ENCODE measurements around the gene KCND3. TPM values are rescaled to one million over a fixed set of nuclear protein-coding genes. Genes with fewer than 3 reads are reported as not detected.

The KCND3 gene
- total RNA-seq, 1 donor from 2014 or later = 8.1 TPM

DNA sequence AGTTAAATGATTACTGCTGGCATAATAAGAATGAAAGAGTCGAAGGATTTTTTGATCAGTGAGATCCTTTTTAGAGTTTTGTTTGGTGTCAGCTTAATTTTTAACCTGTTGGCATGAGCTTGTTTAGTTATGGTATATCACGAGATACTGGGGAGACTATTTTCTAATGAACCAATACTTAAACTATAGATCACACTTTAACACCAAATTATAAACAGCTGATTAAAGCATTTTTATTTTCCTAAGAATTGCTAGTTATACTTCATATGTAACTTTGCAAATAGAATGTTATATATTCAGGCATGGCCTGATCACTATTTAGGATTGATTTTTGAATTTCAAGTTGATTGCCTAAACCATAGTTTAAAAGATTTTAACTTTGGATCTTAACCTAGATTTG lies 227.8 kb downstream of the KCND3 start:
- TF ChIP-seq POLR2A (IDR thresholded peaks at IDR 0.05) = no peak
- TF ChIP-seq, protein P1, sequence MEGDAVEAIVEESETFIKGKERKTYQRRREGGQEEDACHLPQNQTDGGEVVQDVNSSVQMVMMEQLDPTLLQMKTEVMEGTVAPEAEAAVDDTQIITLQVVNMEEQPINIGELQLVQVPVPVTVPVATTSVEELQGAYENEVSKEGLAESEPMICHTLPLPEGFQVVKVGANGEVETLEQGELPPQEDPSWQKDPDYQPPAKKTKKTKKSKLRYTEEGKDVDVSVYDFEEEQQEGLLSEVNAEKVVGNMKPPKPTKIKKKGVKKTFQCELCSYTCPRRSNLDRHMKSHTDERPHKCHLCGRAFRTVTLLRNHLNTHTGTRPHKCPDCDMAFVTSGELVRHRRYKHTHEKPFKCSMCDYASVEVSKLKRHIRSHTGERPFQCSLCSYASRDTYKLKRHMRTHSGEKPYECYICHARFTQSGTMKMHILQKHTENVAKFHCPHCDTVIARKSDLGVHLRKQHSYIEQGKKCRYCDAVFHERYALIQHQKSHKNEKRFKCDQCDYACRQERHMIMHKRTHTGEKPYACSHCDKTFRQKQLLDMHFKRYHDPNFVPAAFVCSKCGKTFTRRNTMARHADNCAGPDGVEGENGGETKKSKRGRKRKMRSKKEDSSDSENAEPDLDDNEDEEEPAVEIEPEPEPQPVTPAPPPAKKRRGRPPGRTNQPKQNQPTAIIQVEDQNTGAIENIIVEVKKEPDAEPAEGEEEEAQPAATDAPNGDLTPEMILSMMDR (IDR thresholded peaks at IDR 0.05) = no peak
- TF ChIP-seq POLR2AphosphoS5 (IDR thresholded peaks at IDR 0.05; ENCODE audit: insufficient read depth in 1 of 2, low read depth in 1 of 2) = no peak
- H3K36me3 ChIP-seq = peaks cover 0 to 56% of the 10 kb centered on the region in 2 donors

DNA sequence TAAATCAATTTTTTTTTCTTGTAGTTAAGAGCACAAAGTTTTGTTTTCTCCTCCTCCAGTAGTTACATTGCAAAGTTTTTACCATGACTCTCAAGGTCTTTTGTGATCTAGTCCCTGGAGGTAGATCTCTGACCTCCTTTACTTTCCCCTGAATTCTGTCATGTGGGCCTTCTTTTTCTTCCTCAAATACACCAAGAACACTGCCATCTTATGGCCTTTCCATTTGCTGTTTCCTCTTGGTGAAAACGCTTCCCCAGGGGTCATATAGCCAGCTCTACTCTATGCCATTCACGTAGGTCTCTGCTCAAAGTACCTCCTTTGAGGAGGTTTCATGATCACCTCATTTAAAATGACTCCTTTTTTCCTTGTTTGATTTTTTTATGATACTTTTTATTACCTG lies 231.1 kb downstream of the KCND3 start:
- TF ChIP-seq POLR2AphosphoS5 (IDR thresholded peaks at IDR 0.05; ENCODE audit: insufficient read depth in 1 of 2, low read depth in 1 of 2) (no peak), POLR2A (IDR thresholded peaks at IDR 0.05) (no peak)
- TF ChIP-seq, protein P1 (IDR thresholded peaks at IDR 0.05) = no peak
- peaks cover 0 to 28% of the 10 kb centered on the region in 2 donors for H3K36me3 ChIP-seq
- H3K4me3 ChIP-seq = no peak overlapping the region
- H3K27ac ChIP-seq = no peak overlapping the region
- intact Hi-C loops (cut with DNase I) = no loop called here
- H3K4me1 ChIP-seq = peaks cover 25% of the 10 kb centered on the region
- DNase-seq (ENCODE audit: extremely low spot score in 2 of 2) = no peak
- no peaks in the 10 kb centered on the region for H3K27me3 ChIP-seq
- H3K9me3 ChIP-seq = no peaks in the 10 kb centered on the region

More for the DNA sequence above, 227.8 kb downstream of the KCND3 start:
- no peaks in the 10 kb centered on the region for H3K27me3 ChIP-seq
- no peak overlapping the region for H3K27ac ChIP-seq
- DNase-seq (ENCODE audit: extremely low spot score in 2 of 2) = no peak
- no peak overlapping the region for H3K4me3 ChIP-seq
- H3K9me3 ChIP-seq = no peaks in the 10 kb centered on the region
- peaks cover 12% of the 10 kb centered on the region for H3K4me1 ChIP-seq
- intact Hi-C loops (cut with DNase I) = loop anchor here (10.0 kb wide), 1 partner anchor 47 kb away; no protein-coding TSS in a partner anchor

DNA sequence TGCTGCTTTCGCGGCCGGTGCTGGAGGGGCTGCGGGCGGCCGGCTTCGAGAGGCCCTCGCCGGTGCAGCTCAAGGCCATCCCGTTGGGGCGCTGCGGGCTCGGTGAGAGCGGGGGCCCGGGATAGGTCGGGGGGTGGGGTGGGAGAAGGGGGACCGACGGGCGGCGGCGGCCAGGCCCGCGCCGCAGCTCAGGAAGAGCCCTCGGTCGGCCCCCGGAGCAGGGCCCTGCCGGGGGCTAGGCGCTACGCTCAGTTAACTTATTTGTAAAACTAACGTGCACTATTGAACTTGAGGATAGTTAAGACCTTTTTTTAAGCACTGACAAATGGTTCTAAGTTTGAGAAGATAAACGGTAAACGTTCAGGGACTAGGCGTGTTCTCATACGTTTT lies 233.3 kb downstream of the KCND3 start:
- Histone ChIP-seq H3K27me3 (no peaks in the 10 kb centered on the region), H3K4me1 (peaks cover 25% of the 10 kb centered on the region), H3K9me3 (no peaks in the 10 kb centered on the region), H3K36me3 (peaks cover 0 to 6% of the 10 kb centered on the region in 2 donors), H3K27ac (peak overlapping the region; percentile 94), H3K4me3 (peak overlapping the region; percentile 91 to 96)
- no peak for DNase-seq (ENCODE audit: extremely low spot score in 2 of 2)
- TF ChIP-seq POLR2A (IDR thresholded peaks at IDR 0.05) (no peak), POLR2AphosphoS5 (IDR thresholded peaks at IDR 0.05; ENCODE audit: insufficient read depth in 1 of 2, low read depth in 1 of 2) (no peak)
- TF ChIP-seq, protein P1 (IDR thresholded peaks at IDR 0.05) = no peak
- intact Hi-C loops (cut with DNase I) = no loop called here

DNA sequence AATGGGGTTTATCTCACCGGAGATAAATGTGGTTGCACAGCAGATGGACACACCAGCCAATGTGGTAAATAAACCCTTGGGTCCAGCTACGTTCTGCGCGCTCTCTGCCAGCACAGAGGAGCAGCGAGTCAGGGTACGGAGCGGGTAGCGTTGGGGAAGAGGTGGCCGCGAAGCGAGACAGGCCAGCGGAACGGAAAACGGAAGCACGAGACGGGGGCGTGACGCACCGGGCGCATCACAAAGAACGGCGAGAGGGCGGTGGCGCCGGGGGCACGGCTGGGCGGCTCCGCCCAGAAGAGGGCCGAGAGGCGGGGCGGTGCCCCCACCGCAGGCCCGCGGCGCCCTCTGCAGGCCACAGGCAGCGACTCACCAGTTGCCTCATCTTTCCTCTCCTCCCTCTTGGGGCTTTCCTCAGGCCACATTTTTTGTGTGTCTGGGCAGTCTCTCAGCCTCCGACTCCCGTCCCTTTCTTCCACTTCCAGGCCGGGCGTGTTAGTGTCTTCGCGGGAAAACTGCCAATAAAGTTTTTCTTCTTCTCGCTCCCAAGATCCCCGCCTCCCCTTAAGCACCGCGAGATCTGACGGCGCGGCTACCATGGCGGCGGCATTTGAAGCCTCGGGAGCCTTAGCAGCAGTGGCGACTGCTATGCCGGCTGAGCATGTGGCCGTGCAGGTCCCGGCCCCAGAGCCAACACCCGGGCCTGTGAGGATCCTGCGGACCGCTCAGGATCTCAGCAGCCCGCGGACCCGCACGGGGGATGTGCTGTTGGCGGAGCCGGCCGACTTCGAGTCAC lies 233.9 kb downstream of the KCND3 start, which contains the start of gene DDX20:
Gene DDX20 (plus strand): TSS at position 571 of the 793 bp plus-strand sequence. CDS start 24 bp downstream, at position 595.
- H3K27ac ChIP-seq = peak within 1 kb of the TSS; percentile 94
- peaks cover 25% of the 10 kb centered on the region for H3K4me1 ChIP-seq
- intact Hi-C loops (cut with DNase I) = no loop called here
- peak within 1 kb of the TSS; percentile 91 to 96 for H3K4me3 ChIP-seq
- no peaks in the 10 kb centered on the region for H3K27me3 ChIP-seq
- DNase-seq (ENCODE audit: extremely low spot score in 2 of 2) = peak in 1 of 2 donors; percentile 96
- H3K36me3 ChIP-seq = peaks cover 0 to under 1% of the 10 kb centered on the region in 2 donors
- no peaks in the 10 kb centered on the region for H3K9me3 ChIP-seq
- TF ChIP-seq POLR2AphosphoS5 (IDR thresholded peaks at IDR 0.05; ENCODE audit: insufficient read depth in 1 of 2, low read depth in 1 of 2) (peak; percentile 59 to 84), POLR2A (IDR thresholded peaks at IDR 0.05) (peak in 1 of 2 donors; percentile 34)
- TF ChIP-seq, protein P1 (IDR thresholded peaks at IDR 0.05) = peak; percentile 94 to 99 (median 94)

DNA sequence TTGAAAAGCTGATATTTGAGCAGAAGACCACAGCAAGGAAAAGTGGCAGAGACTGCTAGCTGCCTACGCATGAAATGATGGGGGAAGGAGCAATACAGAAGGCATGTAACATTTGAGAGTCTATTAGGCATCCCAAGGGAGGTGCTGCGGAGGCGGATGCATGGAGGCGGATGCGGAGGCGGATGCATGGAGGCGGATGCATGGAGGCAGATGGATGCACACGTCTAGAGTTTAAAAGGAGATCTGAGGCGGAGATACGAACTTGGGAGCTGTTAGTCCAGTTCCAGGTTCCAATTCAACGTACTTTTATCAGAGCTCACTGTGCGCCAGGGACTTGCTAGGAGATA lies 234.5 kb downstream of the KCND3 start:
- DNase-seq (ENCODE audit: extremely low spot score in 2 of 2) = peak in 1 of 2 donors; percentile 91
- no peaks in the 10 kb centered on the region for H3K36me3 ChIP-seq
- peak overlapping the region; percentile 91 to 96 for H3K4me3 ChIP-seq
- H3K9me3 ChIP-seq = no peaks in the 10 kb centered on the region
- H3K27me3 ChIP-seq = no peaks in the 10 kb centered on the region
- peak overlapping the region; percentile 94 for H3K27ac ChIP-seq
- intact Hi-C loops (cut with DNase I) = no loop called here
- H3K4me1 ChIP-seq = peaks cover 25% of the 10 kb centered on the region
- TF ChIP-seq, protein P1 (IDR thresholded peaks at IDR 0.05) = no peak
- TF ChIP-seq POLR2AphosphoS5 (IDR thresholded peaks at IDR 0.05; ENCODE audit: insufficient read depth in 1 of 2, low read depth in 1 of 2) (no peak), POLR2A (IDR thresholded peaks at IDR 0.05) (no peak)
